Measurements from ENCODE around the gene ABCA7.

DNA sequence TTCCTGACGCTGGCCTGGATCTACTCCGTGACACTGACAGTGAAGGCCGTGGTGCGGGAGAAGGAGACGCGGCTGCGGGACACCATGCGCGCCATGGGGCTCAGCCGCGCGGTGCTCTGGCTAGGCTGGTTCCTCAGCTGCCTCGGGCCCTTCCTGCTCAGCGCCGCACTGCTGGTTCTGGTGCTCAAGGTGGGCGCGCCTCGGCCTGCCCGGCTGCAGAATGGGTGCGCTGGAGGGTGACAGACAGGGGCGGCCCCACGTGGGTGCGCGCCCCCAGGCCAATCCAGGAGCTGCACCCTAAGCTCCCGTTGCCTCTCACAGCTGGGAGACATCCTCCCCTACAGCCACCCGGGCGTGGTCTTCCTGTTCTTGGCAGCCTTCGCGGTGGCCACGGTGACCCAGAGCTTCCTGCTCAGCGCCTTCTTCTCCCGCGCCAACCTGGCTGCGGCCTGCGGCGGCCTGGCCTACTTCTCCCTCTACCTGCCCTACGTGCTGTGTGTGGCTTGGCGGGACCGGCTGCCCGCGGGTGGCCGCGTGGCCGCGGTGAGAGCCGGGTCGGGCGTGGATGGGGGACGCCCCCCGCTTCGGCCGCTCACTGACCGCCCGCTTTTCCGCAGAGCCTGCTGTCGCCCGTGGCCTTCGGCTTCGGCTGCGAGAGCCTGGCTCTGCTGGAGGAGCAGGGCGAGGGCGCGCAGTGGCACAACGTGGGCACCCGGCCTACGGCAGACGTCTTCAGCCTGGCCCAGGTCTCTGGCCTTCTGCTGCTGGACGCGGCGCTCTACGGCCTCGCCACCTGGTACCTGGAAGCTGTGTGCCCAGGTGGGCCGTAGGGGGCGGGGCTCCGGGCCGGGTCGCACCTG lies 7.2 kb downstream of the ABCA7 start:
- TF ChIP-seq POLR2AphosphoS5 (IDR thresholded peaks at IDR 0.05; ENCODE audit: low read depth, low read length) (no peak), CEBPB (IDR thresholded peaks at IDR 0.05; ENCODE audit: low read depth) (no peak), POLR2A (IDR thresholded peaks at IDR 0.05; ENCODE audit: borderline replicate concordance, extremely low read depth, insufficient read depth, insufficient read length) (no peak), EZH2 (IDR thresholded peaks at IDR 0.05) (no peak), TCF7L2 (IDR thresholded peaks at IDR 0.05; ENCODE audit: borderline replicate concordance, extremely low read depth, insufficient read depth, insufficient read length) (no peak)

All from HCT116 (cell line).